Measurements from ENCODE around the gene PLEK. TPM values are rescaled to one million over a fixed set of nuclear protein-coding genes. Genes with fewer than 3 reads are reported as not detected.

The PLEK gene
- polyA plus RNA-seq, 1 of the 3 experiments (the other 2 are of a cell fraction), result 0.02 TPM

GRCh38 chr2:68341062-68341329, 24.1 kb upstream of the PLEK start:
- CTCF ChIA-PET, result no interaction called here
- Histone ChIP-seq H3K9ac (no peak overlapping the region), H3K27ac (ENCODE audit: low read depth in 2 of 2, low read length in 1 of 2) (no peak overlapping the region), H4K20me1 (ENCODE audit: insufficient read depth) (no peaks in the 10 kb centered on the region), H3F3A (replicated peaks; ENCODE audit: insufficient read depth) (no peaks in the 10 kb centered on the region), H3K27me3 (ENCODE audit: insufficient read depth) (no peaks in the 10 kb centered on the region), H2AFZ (ENCODE audit: low read depth) (no peak overlapping the region), H3K4me3 (ENCODE audit: low read depth in 2 of 2, low read length in 1 of 2) (no peak overlapping the region), H3K9me3 (no peaks in the 10 kb centered on the region; the same call in 1 of the 2 replicates), H3K36me3 (replicated peaks in 1 of 2; ENCODE audit: control insufficient read depth in 1 of 2, insufficient read depth in 2 of 2, low read length in 1 of 2) (no peaks in the 10 kb centered on the region), H3K9me2 (no peaks in the 10 kb centered on the region), H3K4me1 (ENCODE audit: control insufficient read depth in 1 of 2, insufficient read depth in 2 of 2, low read depth in 1 of 2, low read length in 1 of 2) (no peaks in the 10 kb centered on the region), H3K79me2 (ENCODE audit: insufficient read depth) (no peaks in the 10 kb centered on the region), H3K4me2 (no peak overlapping the region)
- TF ChIP-seq RAD21 (IDR thresholded peaks at IDR 0.05; ENCODE audit: low read length) (no peak), TEAD4 (IDR thresholded peaks at IDR 0.05; ENCODE audit: borderline replicate concordance, insufficient read depth) (no peak), JUND (IDR thresholded peaks at IDR 0.05) (no peak), EP300 (IDR thresholded peaks at IDR 0.05; ENCODE audit: borderline replicate concordance in 1 of 2, low read depth in 1 of 2, low read length in 1 of 2) (no peak), REST (IDR thresholded peaks at IDR 0.05; ENCODE audit: low read depth, low read length) (no peak), ELF1 (IDR thresholded peaks at IDR 0.05) (no peak), RFX5 (IDR thresholded peaks at IDR 0.05; ENCODE audit: low read length) (no peak), GABPA (IDR thresholded peaks at IDR 0.05; ENCODE audit: low read depth) (no peak), MEF2A (IDR thresholded peaks at IDR 0.05; ENCODE audit: borderline replicate concordance, low read depth) (no peak)
- TF ChIP-seq, protein P1, sequence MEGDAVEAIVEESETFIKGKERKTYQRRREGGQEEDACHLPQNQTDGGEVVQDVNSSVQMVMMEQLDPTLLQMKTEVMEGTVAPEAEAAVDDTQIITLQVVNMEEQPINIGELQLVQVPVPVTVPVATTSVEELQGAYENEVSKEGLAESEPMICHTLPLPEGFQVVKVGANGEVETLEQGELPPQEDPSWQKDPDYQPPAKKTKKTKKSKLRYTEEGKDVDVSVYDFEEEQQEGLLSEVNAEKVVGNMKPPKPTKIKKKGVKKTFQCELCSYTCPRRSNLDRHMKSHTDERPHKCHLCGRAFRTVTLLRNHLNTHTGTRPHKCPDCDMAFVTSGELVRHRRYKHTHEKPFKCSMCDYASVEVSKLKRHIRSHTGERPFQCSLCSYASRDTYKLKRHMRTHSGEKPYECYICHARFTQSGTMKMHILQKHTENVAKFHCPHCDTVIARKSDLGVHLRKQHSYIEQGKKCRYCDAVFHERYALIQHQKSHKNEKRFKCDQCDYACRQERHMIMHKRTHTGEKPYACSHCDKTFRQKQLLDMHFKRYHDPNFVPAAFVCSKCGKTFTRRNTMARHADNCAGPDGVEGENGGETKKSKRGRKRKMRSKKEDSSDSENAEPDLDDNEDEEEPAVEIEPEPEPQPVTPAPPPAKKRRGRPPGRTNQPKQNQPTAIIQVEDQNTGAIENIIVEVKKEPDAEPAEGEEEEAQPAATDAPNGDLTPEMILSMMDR (IDR thresholded peaks at IDR 0.05), result no peak
- TF ChIP-seq, protein P2, sequence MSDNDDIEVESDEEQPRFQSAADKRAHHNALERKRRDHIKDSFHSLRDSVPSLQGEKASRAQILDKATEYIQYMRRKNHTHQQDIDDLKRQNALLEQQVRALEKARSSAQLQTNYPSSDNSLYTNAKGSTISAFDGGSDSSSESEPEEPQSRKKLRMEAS (IDR thresholded peaks at IDR 0.05; ENCODE audit: low read depth), result no peak
- TF ChIP-seq, protein P3, sequence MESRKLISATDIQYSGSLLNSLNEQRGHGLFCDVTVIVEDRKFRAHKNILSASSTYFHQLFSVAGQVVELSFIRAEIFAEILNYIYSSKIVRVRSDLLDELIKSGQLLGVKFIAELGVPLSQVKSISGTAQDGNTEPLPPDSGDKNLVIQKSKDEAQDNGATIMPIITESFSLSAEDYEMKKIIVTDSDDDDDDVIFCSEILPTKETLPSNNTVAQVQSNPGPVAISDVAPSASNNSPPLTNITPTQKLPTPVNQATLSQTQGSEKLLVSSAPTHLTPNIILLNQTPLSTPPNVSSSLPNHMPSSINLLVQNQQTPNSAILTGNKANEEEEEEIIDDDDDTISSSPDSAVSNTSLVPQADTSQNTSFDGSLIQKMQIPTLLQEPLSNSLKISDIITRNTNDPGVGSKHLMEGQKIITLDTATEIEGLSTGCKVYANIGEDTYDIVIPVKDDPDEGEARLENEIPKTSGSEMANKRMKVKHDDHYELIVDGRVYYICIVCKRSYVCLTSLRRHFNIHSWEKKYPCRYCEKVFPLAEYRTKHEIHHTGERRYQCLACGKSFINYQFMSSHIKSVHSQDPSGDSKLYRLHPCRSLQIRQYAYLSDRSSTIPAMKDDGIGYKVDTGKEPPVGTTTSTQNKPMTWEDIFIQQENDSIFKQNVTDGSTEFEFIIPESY (IDR thresholded peaks at IDR 0.05; ENCODE audit: borderline replicate concordance, low read depth), result no peak
- DNase-seq, result no peak
- POLR2A ChIA-PET, result no interaction called here
- 96% methylated on average over 3 of the region's 3 CpGs for WGBS (ENCODE audit: low lambda C conversion rate)

All from SK-N-SH (cell line).